Panc1 (cell line): Measurements from ENCODE around the gene ENTPD6. TPM values are rescaled to one million over a fixed set of nuclear protein-coding genes. Genes with fewer than 3 reads are reported as not detected.

ENCODE experiments used
- ATAC-seq: fragments of 200-7000 bp; cut with Tn5 transposase; 2 replicates; pipeline ENCODE4 v1.9.1; 2020; ENCODE audit warnings: mild to moderate bottlenecking, moderate library complexity
- BruUV-seq: library from RNA; stranded (reverse); fragments of 400-500 nt; replicated peaks from 2 replicates; lab custom pipeline; 2021; lab: Mats Ljungman, UMichigan
- CTCF ChIA-PET: fragments of 300-600 bp; sonication (Branson Sonifier 250); formaldehyde crosslinking; loops from one replicate; lab custom pipeline; 2022; ENCODE audit warnings: antibody characterized with exemption; lab: Charles Lee
- POLR2A ChIA-PET: fragments of 300-600 bp; sonication (Branson Sonifier 250); formaldehyde crosslinking; loops from one replicate; lab custom pipeline; 2022; ENCODE audit warnings: antibody characterized with exemption; lab: Charles Lee
- DNase-seq: peaks from one replicate; pipeline ENCODE4 v3.0.0-alpha.2; 2010; ENCODE audit warnings: low read depth, low spot score
- H3K27ac ChIP-seq: 2 replicates; pipeline ENCODE4 v1.5.1; 2011; ENCODE audit warnings: mild to moderate bottlenecking, low read length, inconsistent platforms
- H3K27me3 ChIP-seq: fragments of 200-500 bp; sonication (Bioruptor generic); 2 replicates; pipeline ENCODE4 v1.6.0; 2014; ENCODE audit warnings: low read length, inconsistent platforms; ENCODE audit not compliant: control insufficient read depth, insufficient read depth
- H3K36me3 ChIP-seq: fragments of 200-500 bp; sonication (Bioruptor generic); 2 replicates; pipeline ENCODE4 v1.5.1; 2014; ENCODE audit warnings: inconsistent platforms, mild to moderate bottlenecking, low read length, moderate library complexity; ENCODE audit not compliant: control insufficient read depth, insufficient read depth
- H3K4me1 ChIP-seq: 2 replicates; pipeline ENCODE4 v1.5.1; 2011; ENCODE audit warnings: inconsistent platforms, mild to moderate bottlenecking, low read length, moderate library complexity; ENCODE audit not compliant: control insufficient read depth, insufficient read depth
- H3K4me3 ChIP-seq, 2 experiments: 2 replicates each; pipeline ENCODE4 v1.5.1; 2011 to 2012; ENCODE audit warnings: low read depth in 2 of 2, low read length in 2 of 2, mild to moderate bottlenecking in 2 of 2, inconsistent platforms in 1 of 2, moderate library complexity in 1 of 2
- H3K9me3 ChIP-seq: fragments of 200-500 bp; sonication (Bioruptor generic); 2 replicates; pipeline ENCODE4 v1.5.1; 2014; ENCODE audit warnings: low read depth, mild to moderate bottlenecking, inconsistent platforms, low read length, moderate library complexity; ENCODE audit not compliant: control insufficient read depth, insufficient read depth
- POLR2AphosphoS5 ChIP-seq: IDR thresholded peaks from 2 replicates; pipeline ENCODE4 v1.6.1; 2012; ENCODE audit warnings: mild to moderate bottlenecking, low read depth, low read length, moderate library complexity
- SIN3A ChIP-seq: IDR thresholded peaks from 2 replicates; pipeline ENCODE4 v1.6.1; 2012; ENCODE audit warnings: low read depth, mild to moderate bottlenecking, low read length, moderate library complexity, borderline replicate concordance; ENCODE audit not compliant: insufficient read depth
- TCF7L2 ChIP-seq: IDR thresholded peaks from 2 replicates; pipeline ENCODE4 v1.6.1; 2011; ENCODE audit warnings: mild to moderate bottlenecking, low read depth, low read length, inconsistent platforms
- in situ Hi-C: cut with HindIII; loops from 2 replicates; pipeline ENCODE4 v1.10.0; 2016; ENCODE audit warnings: low sequenced_read_pairs, low pct_unique_long_range_greater_than_20kb
- intact Hi-C: fragments of 100-400 bp; cut with micrococcal nuclease; formaldehyde crosslinking; loops from one replicate; pipeline ENCODE4 v1.10.0; 2022; ENCODE audit not compliant: unreplicated experiment
- total RNA-seq: library from RNA; stranded (reverse); gene quantifications from one replicate; pipeline ENCODE4 v1.2.1, GENCODE V29; 2021; ENCODE audit not compliant: unreplicated experiment
- TF ChIP-seq, protein P1 (sequence below), 2 experiments: IDR thresholded peaks; 2 replicates each; pipeline ENCODE4 v1.6.1; 2011 to 2012; ENCODE audit warnings: low read depth in 2 of 2, control low read depth in 1 of 2, low read length in 1 of 2, mild to moderate bottlenecking in 1 of 2, moderate library complexity in 1 of 2; ENCODE audit not compliant: insufficient read depth in 1 of 2
- TF ChIP-seq, protein P2 (sequence below): fragments of 450-650 bp; IDR thresholded peaks from 2 replicates; pipeline ENCODE4 v1.5.1; 2017; ENCODE audit warnings: mild to moderate bottlenecking

Gene ENTPD6
- total RNA-seq, 1 experiment from 2014 or later: 108 TPM

DNA sequence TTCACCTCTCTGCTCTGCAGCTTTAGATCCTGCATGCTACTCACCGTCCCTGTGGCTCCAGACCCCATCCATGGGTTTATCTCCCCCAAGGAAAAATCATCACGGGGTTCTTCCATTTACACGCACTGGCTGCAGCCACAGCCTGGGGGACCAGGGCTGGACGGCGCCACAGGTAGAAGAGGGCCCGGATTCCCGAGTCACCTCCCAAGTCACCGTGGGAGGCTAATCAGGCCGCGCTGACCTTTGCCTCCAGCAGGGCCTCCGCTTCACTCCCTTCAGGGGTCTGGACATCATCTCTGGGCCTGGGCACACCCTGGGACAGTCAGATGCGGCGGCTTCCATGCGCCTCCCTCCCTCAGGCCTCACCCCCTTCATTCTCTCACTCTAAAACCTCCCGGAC, 47.8 kb upstream of the ENTPD6 start:
- no peak overlapping the region for H3K27ac ChIP-seq
- no peaks in the 10 kb centered on the region for H3K4me1 ChIP-seq
- BruUV-seq: no TSS peak
- no peaks in the 10 kb centered on the region for H3K9me3 ChIP-seq
- intact Hi-C loops: no loop called here
- H3K27me3 ChIP-seq: no peaks in the 10 kb centered on the region
- no peaks in the 10 kb centered on the region for H3K36me3 ChIP-seq
- in situ Hi-C loops: no loop called here
- DNase-seq (no peak), ATAC-seq (no peak)
- ChIA-PET CTCF (no interaction called here), POLR2A (no interaction called here)
- TF ChIP-seq SIN3A (no peak), TCF7L2 (no peak), POLR2AphosphoS5 (no peak)
- TF ChIP-seq, protein P1, sequence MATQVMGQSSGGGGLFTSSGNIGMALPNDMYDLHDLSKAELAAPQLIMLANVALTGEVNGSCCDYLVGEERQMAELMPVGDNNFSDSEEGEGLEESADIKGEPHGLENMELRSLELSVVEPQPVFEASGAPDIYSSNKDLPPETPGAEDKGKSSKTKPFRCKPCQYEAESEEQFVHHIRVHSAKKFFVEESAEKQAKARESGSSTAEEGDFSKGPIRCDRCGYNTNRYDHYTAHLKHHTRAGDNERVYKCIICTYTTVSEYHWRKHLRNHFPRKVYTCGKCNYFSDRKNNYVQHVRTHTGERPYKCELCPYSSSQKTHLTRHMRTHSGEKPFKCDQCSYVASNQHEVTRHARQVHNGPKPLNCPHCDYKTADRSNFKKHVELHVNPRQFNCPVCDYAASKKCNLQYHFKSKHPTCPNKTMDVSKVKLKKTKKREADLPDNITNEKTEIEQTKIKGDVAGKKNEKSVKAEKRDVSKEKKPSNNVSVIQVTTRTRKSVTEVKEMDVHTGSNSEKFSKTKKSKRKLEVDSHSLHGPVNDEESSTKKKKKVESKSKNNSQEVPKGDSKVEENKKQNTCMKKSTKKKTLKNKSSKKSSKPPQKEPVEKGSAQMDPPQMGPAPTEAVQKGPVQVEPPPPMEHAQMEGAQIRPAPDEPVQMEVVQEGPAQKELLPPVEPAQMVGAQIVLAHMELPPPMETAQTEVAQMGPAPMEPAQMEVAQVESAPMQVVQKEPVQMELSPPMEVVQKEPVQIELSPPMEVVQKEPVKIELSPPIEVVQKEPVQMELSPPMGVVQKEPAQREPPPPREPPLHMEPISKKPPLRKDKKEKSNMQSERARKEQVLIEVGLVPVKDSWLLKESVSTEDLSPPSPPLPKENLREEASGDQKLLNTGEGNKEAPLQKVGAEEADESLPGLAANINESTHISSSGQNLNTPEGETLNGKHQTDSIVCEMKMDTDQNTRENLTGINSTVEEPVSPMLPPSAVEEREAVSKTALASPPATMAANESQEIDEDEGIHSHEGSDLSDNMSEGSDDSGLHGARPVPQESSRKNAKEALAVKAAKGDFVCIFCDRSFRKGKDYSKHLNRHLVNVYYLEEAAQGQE (IDR thresholded peaks at IDR 0.05; ENCODE audit: insufficient read depth in 1 of 2, low read depth in 2 of 2, low read length in 1 of 2): no peak
- TF ChIP-seq, protein P2, sequence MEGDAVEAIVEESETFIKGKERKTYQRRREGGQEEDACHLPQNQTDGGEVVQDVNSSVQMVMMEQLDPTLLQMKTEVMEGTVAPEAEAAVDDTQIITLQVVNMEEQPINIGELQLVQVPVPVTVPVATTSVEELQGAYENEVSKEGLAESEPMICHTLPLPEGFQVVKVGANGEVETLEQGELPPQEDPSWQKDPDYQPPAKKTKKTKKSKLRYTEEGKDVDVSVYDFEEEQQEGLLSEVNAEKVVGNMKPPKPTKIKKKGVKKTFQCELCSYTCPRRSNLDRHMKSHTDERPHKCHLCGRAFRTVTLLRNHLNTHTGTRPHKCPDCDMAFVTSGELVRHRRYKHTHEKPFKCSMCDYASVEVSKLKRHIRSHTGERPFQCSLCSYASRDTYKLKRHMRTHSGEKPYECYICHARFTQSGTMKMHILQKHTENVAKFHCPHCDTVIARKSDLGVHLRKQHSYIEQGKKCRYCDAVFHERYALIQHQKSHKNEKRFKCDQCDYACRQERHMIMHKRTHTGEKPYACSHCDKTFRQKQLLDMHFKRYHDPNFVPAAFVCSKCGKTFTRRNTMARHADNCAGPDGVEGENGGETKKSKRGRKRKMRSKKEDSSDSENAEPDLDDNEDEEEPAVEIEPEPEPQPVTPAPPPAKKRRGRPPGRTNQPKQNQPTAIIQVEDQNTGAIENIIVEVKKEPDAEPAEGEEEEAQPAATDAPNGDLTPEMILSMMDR: no peak
- no peak overlapping the region for H3K4me3 ChIP-seq

DNA sequence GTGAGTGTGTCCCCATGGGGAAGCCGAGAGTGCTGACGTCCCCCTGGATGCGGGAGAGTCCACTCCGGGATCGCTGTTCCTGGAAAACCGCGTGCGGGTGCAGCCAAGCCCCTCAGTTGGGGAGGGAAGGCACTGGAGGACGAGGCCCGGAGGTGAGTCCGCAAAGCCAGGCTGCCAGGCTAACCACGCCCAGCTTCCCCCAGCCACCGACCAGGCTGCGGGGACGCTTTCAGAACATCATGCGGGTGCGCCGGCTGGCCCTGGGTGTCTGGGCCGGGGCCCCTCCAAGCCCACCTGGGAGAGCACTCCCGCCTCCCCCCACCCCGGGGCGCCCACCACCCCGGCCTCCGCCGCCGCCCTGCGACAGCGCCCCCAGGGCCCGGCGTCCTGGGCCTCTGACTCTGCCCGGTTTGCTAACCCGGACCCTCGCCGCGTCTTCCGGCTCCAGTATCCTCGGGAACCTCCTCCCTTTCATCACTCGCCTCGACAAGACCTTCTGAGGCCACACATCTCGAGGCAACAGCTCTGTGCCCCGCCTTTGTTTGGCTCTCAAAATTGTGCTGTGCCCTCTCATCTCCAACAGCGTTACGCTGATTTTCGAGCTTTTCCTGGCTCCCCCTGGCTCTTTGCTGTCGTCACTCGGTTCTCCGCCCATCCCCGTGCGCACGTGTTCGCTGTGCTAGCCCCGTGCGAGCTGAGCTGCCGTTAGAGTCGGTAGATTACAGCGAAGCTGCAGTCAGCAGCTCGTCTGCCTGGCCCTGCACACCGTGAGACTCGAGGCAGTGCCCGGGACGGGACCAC, 47.1 kb upstream of the ENTPD6 start:
- no peaks in the 10 kb centered on the region for H3K27me3 ChIP-seq
- CTCF ChIA-PET: no interaction called here
- H3K9me3 ChIP-seq: no peaks in the 10 kb centered on the region
- POLR2A ChIA-PET: interaction anchor here (0.6 kb wide), 1 partner anchor 283 kb away, joined by 3 read pairs; no protein-coding TSS in a partner anchor
- in situ Hi-C loops (no loop called here), intact Hi-C loops (no loop called here)
- TF ChIP-seq, protein P1 (IDR thresholded peaks at IDR 0.05; ENCODE audit: insufficient read depth in 1 of 2, low read depth in 2 of 2, low read length in 1 of 2): no peak
- TF ChIP-seq POLR2AphosphoS5: no peak
- TF ChIP-seq TCF7L2: no peak
- TF ChIP-seq SIN3A: no peak
- TF ChIP-seq, protein P2: no peak
- no TSS peak for BruUV-seq
- no peak overlapping the region for H3K4me3 ChIP-seq
- DNase-seq (no peak), ATAC-seq (no peak)
- H3K27ac ChIP-seq: no peak overlapping the region
- H3K4me1 ChIP-seq: no peaks in the 10 kb centered on the region
- H3K36me3 ChIP-seq: no peaks in the 10 kb centered on the region
